Choroid plexus epithelial cell (primary cell): ENCODE data around the gene CKAP2L.
A peak's percentile ranks its signal among the peaks of the same experiment; 100 is the strongest.
"Not testable (repeated sequence)": the region's sequence is repeated elsewhere in the genome, so short reads cannot be mapped to it uniquely, and the experiment has no call there.

ENCODE experiments used
- DNase-seq: peaks from one replicate; pipeline ENCODE4 v3.0.0-alpha.2; 2010; ENCODE audit warnings: low read depth
- H3K4me3 ChIP-seq: 2 replicates; pipeline ENCODE4 v1.5.1; 2011; ENCODE audit warnings: low read depth, mild to moderate bottlenecking, control low read depth, low read length, moderate library complexity
- CTCF ChIP-seq: conservative IDR thresholded peaks from 2 replicates; pipeline ENCODE4 v1.5.1; 2011; ENCODE audit warnings: low read depth, mild to moderate bottlenecking, control low read depth, inconsistent platforms, low read length, moderate library complexity

Gene CKAP2L

GRCh38 chr2:112712903-112713584, 51.4 kb downstream of the CKAP2L start:
- H3K4me3 ChIP-seq, result no peak overlapping the region
- peak; percentile 61 for DNase-seq
- no peak for TF ChIP-seq CTCF

DNA sequence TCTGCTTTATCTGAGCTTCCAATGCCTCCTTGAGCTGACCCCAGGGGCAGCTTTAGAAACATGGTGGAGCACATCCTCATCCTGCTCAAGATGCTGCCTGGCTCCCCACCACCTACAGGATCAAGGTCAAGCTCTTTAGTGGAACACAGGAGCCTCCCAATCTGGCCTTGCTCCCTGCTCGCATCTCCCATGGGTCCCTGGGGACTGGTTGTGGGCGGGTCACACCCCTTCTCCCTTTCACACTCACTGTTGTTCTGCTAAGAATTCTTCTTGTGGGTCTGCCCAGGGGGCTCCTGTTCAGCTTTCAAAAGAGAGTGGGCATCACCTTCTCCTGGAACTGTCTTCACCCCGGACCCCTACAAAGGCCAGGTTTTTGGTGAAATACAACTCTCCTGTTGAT, 51.9 kb downstream of the CKAP2L start:
- DNase-seq, result no peak
- TF ChIP-seq CTCF, result no peak
- no peak overlapping the region for H3K4me3 ChIP-seq

DNA sequence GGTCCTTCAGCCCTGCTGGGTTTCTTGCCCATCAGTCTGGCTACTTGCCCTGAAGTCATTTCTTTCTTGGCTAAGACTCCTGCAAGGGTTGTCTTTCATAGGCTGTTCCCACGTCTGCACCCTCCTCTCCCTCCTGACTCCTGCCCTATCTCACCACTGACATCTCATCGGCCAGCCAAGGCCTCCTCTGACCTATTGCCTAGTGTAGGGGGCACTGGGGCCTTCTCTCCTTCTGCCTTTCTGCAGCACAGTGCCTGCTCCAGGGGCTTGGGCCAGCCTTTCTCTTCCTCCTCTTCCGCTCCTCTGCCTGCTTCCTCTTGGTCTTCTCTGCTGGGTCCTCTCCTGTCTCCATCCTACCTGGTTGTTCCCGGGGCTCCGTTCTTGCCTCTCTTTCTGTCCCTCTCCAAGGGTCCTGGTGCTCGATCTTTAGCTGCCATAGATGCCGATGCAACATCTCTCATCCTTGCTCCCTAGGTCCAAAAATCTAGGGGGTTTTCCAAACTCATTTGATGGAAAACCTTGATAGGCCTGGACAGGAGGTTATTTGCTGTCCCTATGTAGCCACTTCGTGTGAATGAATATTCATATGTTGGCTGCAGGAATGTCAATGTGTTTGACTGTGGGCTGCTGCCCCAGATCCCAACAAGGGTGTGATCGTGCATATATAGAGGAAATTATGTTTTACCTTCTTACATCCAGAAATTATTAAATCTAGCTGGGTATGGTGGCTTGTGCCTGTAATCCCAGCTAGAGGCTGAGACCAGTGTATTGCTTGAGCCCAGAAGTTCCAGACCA, 53.3 kb downstream of the CKAP2L start:
- no peak for TF ChIP-seq CTCF

GRCh38 chr2:112709703-112710102, 54.7 kb downstream of the CKAP2L start:
- DNase-seq, result no peak
- no peak for TF ChIP-seq CTCF
- no peak overlapping the region for H3K4me3 ChIP-seq

More for the DNA sequence above, 53.3 kb downstream of the CKAP2L start:
- no peak for DNase-seq
- no peak overlapping the region for H3K4me3 ChIP-seq

- H3K4me3 ChIP-seq, result no peak overlapping the region
- no peak for DNase-seq
- TF ChIP-seq CTCF, result no peak
These were observed 55.4 kb downstream of the CKAP2L start for GRCh38 chr2:112708968-112709367.

- not testable (repeated sequence) for H3K4me3 ChIP-seq, DNase-seq
These were observed 57.5 kb downstream of the CKAP2L start for GRCh38 chr2:112706947-112707346.

DNA sequence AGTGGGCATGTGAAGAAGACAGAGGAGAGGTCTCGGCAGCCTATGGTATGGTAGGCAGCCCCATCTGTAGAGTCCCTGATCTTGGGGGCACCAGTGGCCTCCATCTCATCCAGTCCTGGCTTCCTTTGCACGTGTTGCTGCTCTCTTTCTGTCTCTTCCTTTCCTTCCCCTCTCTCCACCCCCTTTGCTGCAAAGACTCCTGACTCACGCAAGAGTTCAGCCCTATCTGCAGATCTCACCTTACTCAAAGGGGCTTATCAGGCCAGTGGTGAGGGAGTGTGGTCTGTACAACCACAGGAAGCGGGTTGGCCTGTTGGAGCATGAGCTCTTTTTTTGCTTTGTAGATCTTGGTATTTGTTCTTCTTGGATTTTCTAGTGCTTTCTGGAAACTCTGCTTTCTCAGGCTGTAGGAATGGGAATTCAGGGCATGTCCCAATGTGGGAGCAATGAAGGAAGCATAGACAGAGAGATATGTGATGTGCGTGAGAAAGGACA, 58.2 kb downstream of the CKAP2L start:
- DNase-seq, result peak; percentile 77
- no peak overlapping the region for H3K4me3 ChIP-seq
- TF ChIP-seq CTCF, result no peak
